Activated CD4-positive, alpha-beta T cell treated with anti-CD3 and anti-CD28 coated beads, Interleukin-2, Interleukin-6, amounts not matched to agents 100 ng/mL and 50 ng/mL, durations not matched to agents 16 hours and 8 hours (primary cell): ENCODE measurements around the gene DENND1C.

ENCODE experiments used
- DNase-seq: peaks from one replicate; pipeline ENCODE4 v3.0.0-alpha.2; 2020

DENND1C gene

DNA sequence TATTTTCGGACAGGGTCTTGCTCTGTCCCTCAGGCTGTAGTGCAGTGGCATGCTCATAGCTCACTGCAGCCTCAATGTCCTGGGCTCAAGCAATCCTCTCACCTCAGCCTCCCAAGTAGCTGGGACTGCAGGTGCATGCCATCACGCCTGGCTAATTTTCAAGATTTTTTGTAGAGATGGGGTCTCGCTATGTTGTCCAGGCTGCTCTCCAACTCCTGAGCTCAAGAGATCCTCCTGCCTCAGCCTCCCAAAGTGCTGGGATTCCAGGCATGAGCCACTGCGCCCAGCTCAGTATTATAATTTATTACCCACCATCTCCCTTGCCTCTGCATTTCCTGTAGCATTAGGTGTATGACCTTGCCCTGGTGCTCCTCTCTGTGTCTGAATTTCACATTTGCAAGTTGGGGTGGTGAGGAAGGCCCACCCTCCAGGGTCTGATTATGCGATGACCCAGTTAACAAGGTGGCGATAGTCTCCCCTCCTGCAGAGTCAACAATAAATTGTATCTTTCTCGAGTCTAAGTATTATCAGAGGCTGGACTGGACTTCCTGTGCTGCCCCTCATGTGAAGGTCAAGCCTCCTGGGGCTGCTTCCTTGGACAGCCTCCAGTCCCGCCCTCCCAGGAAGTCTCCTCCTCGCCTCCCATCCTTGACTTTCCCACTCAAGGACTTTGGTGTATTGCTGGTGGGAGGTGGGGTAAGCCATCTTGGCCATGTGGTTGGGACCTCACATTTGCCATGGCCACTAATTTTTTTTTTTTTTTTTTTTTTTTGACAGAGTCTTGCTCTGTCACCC lies 22.0 kb upstream of the DENND1C start:
- DNase-seq, result no peak

GRCh38 chr19:6501740-6502648 lies 20.4 kb upstream of the DENND1C start, which contains the start of gene TUBB4A:
TUBB4A (minus strand) TSS chr19:6502309; CDS start chr19:6502212, 97 bp downstream.
- peak; percentile 33 for DNase-seq

- no peak for DNase-seq
Observed at GRCh38 chr19:6500837-6501739, 19.5 kb upstream of the DENND1C start.

- DNase-seq, result no peak
Observed at GRCh38 chr19:6499052-6499790, 17.6 kb upstream of the DENND1C start.

- DNase-seq, result no peak
Observed at GRCh38 chr19:6498294-6499036, 16.9 kb upstream of the DENND1C start.

DNA sequence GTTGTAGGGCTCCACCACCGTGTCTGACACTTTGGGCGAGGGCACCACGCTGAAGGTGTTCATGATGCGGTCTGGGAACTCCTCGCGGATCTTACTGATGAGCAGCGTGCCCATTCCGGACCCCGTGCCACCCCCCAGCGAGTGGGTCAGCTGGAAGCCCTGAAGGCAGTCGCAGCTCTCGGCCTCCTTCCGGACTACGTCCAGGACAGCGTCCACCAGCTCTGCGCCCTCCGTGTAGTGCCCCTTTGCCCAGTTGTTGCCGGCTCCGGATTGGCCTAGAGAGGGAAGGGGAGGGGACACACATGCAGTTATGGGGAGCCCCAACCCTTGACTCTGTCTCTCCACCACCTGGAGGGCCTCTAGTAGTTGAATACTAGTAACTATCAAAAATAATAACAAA lies 14.4 kb upstream of the DENND1C start:
- DNase-seq, result no peak

GRCh38 chr19:6494438-6495036 lies 12.9 kb upstream of the DENND1C start:
- no peak for DNase-seq

DNA sequence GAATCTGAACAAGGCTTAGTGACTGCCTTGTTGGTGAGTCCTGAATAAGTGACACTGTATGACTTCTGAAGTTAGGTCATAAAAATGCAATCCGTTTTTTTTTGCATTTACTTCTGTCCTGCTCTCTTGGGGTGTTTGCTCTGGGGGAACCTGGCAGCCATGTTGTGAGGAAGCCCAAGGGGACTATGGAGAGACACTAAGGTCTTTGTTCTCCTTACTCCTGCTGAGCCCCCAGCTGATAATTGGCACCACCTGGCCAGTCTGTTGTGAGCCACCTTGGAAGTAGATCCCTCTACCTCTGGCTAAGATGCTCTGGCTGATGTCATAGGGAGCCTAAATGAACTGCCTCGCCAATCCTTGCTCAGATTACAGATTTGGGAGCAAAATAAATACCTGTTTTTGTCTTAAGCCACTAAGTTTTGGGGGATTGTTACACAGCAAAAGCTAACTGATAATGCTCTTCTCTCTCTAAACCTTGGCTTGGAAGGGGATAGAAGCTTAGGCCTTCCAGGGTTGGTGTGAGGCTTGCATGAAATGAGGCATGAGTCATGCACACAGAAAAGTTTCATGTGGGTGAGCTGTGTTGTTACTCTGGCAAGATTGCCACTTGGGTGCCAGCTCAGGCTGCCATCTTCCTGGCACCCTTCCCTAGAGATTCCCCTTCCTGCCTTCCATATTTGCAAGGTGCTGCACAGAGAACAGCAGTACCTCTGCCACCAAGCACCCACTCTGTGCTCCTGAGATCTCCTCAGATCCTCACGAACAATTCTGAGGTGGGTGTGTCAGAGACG lies 10.4 kb upstream of the DENND1C start:
- DNase-seq, result no peak

DNA sequence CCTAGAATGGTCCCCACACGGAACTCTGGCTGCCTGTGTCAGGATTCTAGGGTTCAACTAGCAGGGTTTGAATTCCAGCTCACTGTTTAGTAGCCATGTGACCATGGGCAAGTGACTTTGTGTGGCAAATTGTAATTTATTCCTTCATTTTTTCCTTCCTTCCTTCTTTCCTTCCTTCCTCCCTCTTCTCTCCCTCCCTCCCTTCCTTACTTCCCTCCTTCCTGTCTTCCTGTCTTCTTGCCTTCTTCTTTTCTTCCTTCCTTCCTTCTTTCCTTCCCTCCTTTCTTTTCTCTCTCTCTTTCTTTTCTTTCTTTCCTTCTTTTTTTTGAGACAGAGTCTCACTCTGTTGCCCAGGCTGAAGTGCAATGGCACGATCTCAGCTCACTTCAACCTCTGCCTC lies 8.5 kb upstream of the DENND1C start:
- DNase-seq, result no peak

GRCh38 chr19:6489278-6490061 lies 7.9 kb upstream of the DENND1C start:
- peak; percentile 70 for DNase-seq

GRCh38 chr19:6484831-6485230 lies 3.2 kb upstream of the DENND1C start:
- no peak for DNase-seq

DNA sequence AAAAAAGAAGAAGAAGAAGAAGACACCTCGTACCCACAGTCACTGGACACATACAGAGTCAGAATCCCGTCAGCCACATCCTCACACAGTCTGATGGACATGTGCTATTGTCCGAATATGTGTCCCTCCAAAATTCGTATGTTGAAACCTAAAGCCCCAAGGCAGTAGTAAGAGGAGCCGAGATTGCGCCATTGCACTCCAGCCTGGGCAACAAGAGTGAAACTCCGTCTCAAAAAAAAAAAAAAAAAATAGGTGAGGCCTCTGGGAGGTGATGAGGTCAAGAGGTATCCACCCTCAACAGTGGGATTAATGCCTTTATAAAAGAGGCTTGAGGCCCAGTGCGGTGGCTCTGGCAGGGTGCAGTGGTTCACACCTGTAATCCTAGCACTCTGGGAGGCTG lies 2.6 kb upstream of the DENND1C start:
- no peak for DNase-seq

DNA sequence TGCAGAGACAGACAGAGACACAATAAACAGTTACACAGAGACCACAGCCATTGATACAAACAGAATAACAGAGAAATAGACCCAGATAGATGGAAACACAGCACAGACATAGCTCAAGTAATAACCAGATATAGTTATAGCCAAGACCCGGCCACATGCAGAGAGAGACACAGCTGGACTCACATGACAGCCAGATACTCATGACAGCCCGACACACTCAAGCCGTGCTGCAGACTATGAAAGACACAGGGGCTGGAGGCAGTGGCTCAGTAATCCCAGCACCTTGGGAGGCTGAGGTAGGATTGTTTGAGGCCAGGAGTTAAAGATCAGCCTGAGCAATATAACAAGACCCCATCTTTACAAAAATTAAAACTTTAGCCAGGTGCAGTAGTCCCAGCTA lies 1.6 kb upstream of the DENND1C start:
- no peak for DNase-seq

GRCh38 chr19:6482343-6482686 lies 728 bp upstream of the DENND1C start:
- no peak for DNase-seq

GRCh38 chr19:6480848-6481415 lies 655 bp downstream of the DENND1C start:
- DNase-seq, result peak; percentile 41

DNA sequence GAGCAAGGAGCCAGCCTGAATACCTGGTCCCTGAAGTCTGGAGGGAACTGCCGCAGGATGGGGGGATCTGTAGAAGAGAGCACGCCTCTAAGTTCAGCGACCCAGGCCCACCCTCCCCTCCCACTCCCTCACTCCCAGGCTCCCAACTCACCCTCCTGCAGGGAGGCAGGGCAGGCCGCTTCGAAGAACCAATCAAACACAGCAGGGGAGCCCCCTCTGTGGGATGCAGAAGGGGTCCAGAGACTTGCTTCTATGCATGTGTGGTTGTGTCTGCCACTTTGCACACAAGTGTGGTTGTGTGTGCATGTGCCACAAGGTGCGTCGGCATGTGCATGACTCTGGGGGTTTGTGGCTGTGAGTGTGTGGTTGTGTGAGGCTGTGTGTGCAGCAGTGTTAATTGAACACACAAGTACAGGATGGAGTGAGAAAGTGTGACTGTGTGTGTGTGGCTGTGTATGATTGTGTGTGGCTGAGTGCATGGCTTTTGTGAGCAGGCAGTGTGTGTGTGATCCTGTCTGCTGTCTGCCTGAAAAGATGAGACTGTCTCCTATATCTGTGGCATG lies 1.7 kb downstream of the DENND1C start:
- no peak for DNase-seq

DNA sequence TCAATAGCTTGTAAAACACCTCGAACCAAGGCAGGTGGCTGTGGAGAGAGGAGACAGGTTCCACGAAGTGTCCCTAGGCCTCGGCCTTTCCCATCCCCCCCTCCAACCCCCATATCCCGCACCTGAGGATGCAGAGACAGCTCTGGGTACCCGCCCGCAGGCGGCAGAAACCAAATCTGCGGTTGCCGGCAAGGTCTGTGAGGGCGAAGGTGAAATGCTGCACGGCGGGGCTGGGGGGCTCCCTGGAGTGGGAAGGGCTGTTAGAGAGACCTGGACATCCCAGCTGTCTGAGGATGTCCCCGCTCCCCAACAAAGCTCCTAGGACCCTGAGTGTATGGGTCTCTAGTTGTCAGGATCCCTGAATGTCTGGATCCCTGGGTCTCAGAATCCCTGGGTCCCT lies 2.8 kb downstream of the DENND1C start:
- no peak for DNase-seq

GRCh38 chr19:6476896-6477431 lies 4.6 kb downstream of the DENND1C start:
- no peak for DNase-seq
